Measurements from ENCODE around the gene RCOR2.
A peak's percentile ranks its signal among the peaks of the same experiment; 100 is the strongest.

Gene RCOR2

GRCh38 chr11:63922673-63923192, 5.8 kb upstream of the RCOR2 start:
- DNase-seq: no peak

DNA sequence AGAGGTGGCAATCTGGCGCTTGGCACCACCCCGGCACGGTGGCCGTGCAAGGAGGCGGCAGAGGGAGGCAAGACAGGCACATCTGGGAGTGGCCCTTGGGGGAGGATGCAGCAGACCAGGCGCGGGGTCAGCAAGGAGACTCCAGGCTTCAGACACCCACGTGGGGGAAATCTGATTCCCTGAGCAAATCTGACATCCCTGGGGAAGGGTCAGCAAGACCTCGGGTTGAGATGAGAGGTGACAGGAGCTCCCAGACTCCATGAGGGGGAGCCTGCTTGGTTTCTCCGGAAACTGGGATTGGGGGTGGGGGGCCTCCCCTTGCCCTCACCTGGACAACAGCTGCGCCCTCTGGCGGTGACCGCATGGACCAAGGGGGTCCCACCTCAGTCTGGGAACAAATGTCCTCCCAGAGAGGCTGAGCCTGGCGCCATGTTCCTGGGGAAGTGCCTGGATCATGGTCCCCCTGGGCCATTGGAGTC, 4.0 kb upstream of the RCOR2 start:
- no peak for DNase-seq

DNA sequence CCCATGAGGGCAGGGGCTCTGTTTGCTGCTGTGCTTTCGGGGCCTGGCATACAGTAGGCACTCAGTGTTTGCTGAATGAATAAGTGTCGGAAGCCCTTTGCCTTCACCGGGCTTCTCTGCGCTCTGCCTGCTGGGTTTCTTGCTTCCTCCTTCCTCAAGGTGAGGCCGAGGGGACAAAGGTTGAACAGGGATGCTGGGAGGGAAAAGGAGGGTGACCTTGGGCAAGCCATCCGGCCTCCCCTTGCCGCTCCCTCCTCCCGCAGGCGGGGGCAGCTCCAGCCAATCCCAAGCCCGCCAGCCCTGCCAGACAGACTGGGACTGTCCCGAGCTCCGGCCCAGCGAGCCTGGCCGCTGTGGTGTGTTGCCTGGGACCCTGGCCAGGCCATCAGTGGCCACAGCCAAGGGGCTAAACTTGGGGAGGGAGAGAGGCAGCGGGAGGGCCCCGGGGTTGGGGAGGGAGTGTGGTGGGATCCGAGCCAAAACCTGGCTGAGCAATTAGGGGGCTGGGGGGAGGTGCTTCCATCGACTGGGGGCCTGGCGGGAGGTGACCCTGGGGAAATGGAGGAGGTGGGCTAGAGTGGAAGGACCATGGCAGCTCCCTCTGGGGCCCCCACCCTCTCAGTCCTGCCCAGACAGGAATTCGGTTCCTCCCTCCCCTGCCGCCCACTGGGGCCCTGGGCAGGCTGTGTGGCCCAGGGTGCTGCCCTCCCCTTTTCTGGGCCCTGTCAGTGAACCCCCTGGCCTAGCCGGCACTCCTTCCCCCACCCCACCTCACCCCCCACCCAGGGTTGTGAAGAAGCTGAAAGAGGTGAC, 3.4 kb upstream of the RCOR2 start:
- DNase-seq: no peak

GRCh38 chr11:63919267-63920125, 2.5 kb upstream of the RCOR2 start:
- DNase-seq: no peak

DNA sequence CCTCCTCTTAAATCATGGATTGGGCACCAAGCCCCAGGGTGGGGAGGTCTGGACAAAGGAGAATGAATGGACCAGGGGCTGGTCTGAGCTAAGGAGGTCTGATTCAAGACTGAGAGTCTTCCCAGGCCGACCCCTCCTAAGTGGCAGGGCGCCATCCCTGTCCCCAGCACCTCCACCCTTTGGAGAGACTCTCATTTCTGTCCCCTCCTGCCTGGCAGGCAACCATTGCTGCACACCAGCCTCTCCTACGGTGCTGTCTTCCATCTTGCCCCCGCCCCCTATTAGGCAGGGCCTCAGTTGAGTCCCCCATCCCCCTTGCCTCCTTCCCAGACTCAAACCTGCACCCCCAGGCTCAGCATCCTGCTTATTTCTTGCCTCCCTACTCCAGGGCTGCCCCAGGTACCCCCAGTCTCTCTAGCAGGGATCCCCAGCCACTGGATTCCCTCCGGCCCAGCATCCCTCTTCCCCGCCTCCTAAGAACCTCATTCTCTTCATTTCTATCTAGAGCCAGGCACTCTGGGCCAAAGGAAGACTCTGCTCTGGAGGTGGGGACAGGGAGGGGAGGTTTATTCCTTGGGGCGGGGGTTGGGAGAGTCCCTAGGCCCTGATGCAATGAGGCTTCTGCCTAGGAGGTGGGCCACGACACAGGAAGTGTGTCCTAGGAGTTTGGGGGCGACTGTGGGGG, 1.7 kb upstream of the RCOR2 start:
- DNase-seq: no peak

DNA sequence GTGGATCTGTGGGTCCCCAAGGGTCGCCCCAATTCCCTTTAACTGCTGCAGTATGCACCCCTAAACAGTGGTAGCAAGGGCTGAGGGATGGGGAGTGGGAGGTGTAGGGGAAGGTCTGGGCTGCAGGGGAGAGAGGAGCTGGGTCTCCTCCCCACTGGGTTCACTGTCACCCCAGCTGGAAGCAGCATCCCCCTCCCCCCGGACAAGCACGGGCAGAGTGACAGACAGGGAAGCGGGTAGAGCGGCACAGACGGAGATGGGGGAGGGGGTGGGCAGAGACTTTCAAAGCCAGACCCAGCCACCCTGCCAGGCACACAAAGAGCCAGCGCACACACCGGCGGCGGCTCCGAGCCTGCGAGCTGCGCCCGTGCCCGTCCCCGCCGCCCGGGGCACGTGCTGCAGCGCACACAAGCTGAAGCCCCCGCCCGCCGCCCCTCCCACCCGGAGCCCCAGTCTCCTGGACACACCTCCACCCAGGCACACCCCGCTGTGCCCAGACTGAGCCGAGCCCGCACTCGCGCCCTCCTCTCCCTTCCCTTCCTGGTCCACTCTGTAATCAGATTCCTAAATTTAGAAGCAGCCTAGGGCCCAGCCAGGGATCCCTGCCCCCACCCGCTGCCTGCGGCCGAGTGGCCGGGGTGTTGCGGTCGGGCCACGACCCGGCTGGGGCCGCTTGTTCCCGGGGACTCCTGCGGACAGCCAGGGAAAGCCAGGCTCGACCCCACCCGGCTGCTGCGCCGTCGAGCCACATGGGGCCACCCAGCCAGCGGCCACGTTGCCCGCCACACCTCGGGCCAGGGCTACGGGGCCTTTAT, 935 bp upstream of the RCOR2 start:
- DNase-seq: peak; percentile 81

DNA sequence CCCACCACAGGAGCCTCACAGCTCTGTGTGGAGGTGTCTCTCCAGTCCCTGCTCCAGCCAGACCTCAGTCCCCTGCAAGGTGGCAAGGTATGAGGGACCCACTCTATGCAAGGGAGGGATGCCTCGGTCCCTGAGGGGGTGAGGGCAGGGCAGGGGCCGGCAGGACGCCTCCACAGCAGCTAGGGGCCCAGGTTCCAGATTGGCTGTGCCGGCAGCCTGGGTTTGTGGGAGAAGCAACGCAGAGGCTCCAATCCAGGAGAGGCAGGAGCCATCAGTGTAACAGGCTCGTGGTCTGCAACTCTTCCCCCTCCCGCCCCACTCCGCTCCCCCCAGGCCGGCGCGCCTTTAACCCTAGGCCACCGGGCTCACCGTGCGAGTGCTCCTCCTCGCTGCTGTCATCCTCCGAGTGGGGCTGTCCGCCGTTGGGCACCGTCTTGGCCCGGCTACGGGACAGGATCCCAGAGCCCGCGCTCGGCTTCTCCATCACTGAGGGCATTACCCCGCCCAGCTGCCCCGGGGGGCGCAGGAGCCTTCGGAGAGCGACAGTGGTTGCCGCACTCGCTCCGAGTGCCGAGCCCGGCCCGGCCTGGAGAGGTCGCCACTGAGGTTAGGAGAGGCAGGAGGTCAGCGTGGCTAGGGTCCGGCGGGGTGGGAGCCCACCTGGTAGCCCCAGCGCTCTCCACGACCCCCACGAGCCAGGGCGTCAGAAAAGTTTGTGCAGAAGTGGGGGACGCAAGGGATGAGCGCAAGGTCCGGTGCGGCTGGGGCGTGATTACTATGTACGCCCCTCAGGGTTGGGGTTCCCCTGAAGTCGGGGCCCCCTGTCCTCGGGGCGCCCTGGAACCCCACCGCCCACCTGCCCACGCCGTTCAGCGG, 765 bp downstream of the RCOR2 start:
- peak; percentile 59 for DNase-seq

- no peak for DNase-seq
These were observed 1.9 kb downstream of the RCOR2 start for GRCh38 chr11:63914896-63915691.

DNA sequence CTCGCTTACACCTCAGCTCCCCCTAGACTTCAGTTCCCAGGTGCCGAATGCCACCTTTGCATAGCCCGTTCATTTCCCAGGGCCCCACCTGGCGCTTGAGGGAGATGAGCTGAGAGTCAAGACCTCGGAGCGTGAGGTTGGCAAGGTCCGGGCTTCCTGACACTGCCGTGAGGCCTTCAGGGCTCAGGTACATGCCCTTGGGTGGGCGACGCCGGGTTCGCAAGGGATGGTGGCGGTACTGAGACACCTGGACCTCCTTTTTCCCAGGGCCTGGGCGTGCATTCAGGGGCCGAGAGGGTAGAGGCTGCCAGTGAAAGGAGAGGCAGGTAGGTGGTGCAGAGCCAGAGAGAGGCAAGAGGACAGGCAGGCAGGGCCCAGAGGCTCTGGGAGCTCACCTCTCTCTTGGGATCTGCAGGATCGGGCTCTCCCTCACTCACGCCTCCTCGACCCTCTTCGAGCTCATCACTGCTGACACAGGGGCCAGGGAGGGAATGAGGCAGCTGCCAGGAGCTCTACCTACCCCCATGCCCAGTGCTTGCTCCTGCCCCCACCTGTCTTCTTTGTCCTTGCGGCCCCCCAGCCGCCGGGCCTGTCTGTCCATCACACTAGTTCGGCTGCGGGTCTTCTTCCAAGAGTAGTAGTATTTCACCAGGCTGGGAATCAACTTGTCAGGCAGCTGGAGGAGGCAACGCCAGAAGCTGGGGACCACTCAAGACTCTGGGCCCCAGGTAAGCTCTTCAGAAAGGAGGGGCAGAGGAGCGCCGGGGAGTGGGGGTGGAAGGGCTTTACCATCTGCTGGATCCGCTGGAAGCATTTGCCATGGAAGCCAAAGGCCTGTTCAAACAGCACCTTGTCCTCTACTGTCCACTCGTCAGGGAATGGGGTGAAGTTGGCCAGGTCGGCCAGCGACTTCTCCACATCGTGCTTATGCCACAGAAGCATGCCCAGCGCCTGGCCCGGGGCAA, 2.8 kb downstream of the RCOR2 start:
- DNase-seq: no peak

GRCh38 chr11:63912678-63913077, 4.3 kb downstream of the RCOR2 start:
- DNase-seq: no peak

- DNase-seq: no peak
These were observed 5.1 kb downstream of the RCOR2 start for GRCh38 chr11:63911876-63912275.

DNA sequence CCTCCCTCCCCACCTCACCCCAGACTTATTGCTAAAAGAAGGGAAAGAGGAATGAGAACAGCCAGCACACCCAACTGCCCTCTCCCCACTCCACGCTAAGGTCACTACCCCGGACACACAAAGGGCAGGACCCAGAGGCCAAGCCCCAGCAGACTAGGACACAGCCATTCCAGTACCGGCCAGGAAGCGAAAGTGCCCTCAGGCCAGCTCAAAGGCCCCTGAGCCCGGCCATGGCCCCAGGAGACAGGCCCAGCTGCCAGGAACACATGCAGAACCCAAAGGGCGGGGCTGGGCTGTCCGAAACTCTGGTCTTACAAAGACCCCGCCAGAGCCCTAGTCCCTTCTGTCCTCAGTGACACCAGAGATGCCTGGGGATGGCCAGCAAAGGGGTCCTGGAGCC, 5.5 kb downstream of the RCOR2 start:
- no peak for DNase-seq

DNA sequence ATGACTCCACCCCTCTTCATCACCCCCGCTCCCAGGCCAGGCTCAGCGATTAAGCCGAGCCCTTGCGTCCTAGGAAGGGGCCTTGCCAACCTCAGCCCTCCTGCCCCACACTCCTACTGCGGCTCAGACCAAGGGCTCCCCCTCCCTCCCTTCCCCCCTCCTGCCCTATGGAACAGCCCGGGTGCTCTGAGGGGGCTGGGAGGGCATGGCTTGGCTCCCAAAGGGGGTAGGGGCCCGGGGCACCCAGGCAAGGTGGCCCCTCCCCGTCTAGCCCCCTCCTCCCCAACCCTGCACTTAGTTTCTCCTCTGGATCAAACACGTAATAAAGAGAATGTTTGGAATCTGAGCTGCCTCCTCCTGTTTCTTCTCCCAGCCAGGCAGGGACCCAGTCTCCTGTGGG, 6.3 kb downstream of the RCOR2 start:
- DNase-seq: no peak

DNA sequence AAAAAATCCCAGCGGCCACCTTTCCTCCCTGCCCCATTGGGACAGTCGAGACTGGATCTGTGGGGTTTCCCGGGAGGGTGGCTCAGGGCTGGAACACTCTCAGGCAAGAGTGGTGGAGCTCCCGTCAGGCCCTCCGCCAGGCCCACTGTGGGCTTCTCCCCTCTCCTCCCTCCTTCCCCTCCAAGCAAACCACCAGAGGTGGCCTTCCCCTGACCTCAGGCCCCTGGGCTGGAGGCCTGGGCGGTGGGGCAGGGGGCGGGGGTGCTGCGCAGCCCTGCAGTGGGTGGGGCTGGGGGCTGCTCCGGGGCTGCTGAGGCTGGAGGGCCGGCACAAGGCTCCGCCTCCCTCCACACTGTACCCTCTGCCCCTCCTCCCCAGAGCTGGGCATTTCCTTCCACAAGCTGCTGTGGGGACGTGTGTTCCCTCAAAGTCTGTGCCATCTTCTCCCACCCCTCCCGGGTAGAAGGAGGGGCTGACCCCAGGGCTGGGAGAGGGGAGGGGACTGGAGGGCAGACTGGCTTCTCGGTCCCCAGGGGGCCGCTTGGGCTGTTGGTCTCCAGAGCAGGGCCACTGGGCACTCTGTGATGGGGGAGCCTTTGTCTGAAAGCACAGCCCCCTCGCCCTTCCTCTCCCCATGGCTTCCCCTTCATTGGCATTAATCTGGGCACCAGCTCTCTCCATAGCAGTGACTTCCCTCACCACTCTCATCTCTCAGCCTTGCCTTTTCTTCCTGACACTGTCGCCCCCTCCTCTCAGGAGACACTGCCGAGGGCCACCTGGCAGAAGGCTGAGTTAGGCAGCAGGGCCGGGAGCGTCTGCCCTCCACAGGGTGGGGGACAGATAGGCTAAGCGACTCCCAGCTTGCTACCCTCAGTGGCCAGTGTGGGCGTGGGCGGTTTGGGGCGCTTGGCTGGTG, 7.1 kb downstream of the RCOR2 start:
- DNase-seq: no peak

- DNase-seq: no peak
These were observed 8.1 kb downstream of the RCOR2 start for GRCh38 chr11:63908631-63909401.

GRCh38 chr11:63907808-63908530, 9.0 kb downstream of the RCOR2 start:
- no peak for DNase-seq
